Astrocyte (in vitro differentiated cells and primary cell): ENCODE results near the gene PLPPR3. TPM values are rescaled to one million over a fixed set of nuclear protein-coding genes. Genes with fewer than 3 reads are reported as not detected.
A peak's percentile ranks its signal among the peaks of the same experiment; 100 is the strongest.
"Not testable (repeated sequence)": the region's sequence is repeated elsewhere in the genome, so short reads cannot be mapped to it uniquely, and the experiment has no call there.

Experiments
- DNase-seq: peaks from one replicate; pipeline ENCODE4 v3.0.0-alpha.2; 2010; ENCODE audit warnings: low read depth
- FAIRE-seq: peaks from 2 replicates; lab custom pipeline; 2011; peaks lifted over from hg19 to GRCh38; lab: Jason Lieb, UNC
- H2AFZ ChIP-seq: 2 replicates; pipeline ENCODE4 v1.6.0; 2012; ENCODE audit warnings: low read depth, low read length, inconsistent platforms
- H3K27ac ChIP-seq: 2 replicates; pipeline ENCODE4 v1.5.1; 2011; ENCODE audit warnings: low read depth, low read length, inconsistent platforms
- H3K27me3 ChIP-seq: 2 replicates; pipeline ENCODE4 v1.6.0; 2011; ENCODE audit warnings: low read length, inconsistent platforms; ENCODE audit not compliant: insufficient read depth
- H3K36me3 ChIP-seq: 2 replicates; pipeline ENCODE4 v1.5.1; 2011; ENCODE audit warnings: low read length, inconsistent platforms; ENCODE audit not compliant: insufficient read depth
- H3K4me1 ChIP-seq: 2 replicates; pipeline ENCODE4 v1.5.1; 2011; ENCODE audit warnings: low read length, inconsistent platforms; ENCODE audit not compliant: insufficient read depth
- H3K4me2 ChIP-seq: 2 replicates; pipeline ENCODE4 v1.6.0; 2012; ENCODE audit warnings: low read length, inconsistent platforms
- H3K4me3 ChIP-seq: 2 replicates; pipeline ENCODE4 v1.5.1; 2011; ENCODE audit warnings: low read depth, mild to moderate bottlenecking, low read length, inconsistent platforms; ENCODE audit not compliant: insufficient read depth
- H3K79me2 ChIP-seq: 2 replicates; pipeline ENCODE4 v1.6.0; 2012; ENCODE audit warnings: mild to moderate bottlenecking, low read length, inconsistent platforms; ENCODE audit not compliant: insufficient read depth
- H3K9ac ChIP-seq: 2 replicates; pipeline ENCODE4 v1.6.0; 2012; ENCODE audit warnings: mild to moderate bottlenecking, low read length, inconsistent platforms
- H3K9me3 ChIP-seq: 2 replicates; pipeline ENCODE4 v1.5.1; 2012; ENCODE audit warnings: low read depth, mild to moderate bottlenecking, low read length, inconsistent platforms; ENCODE audit not compliant: insufficient read depth
- H4K20me1 ChIP-seq: 2 replicates; pipeline ENCODE4 v1.6.0; 2012; ENCODE audit warnings: low read length, inconsistent platforms; ENCODE audit not compliant: insufficient read depth
- H3K27ac Mint-ChIP-seq: one replicate; pipeline ENCODE4 v1.8.0; 2021; ENCODE audit warnings: mild to moderate bottlenecking, mixed read lengths; ENCODE audit not compliant: unreplicated experiment
- H3K27me3 Mint-ChIP-seq: one replicate; pipeline ENCODE4 v1.8.0; 2021; ENCODE audit warnings: low read depth, mixed read lengths; ENCODE audit not compliant: unreplicated experiment
- H3K36me3 Mint-ChIP-seq: one replicate; pipeline ENCODE4 v1.8.0; 2021; ENCODE audit warnings: low read depth, mixed read lengths; ENCODE audit not compliant: unreplicated experiment
- H3K4me1 Mint-ChIP-seq: one replicate; pipeline ENCODE4 v1.8.0; 2021; ENCODE audit warnings: low read depth, mixed read lengths; ENCODE audit not compliant: unreplicated experiment
- H3K4me3 Mint-ChIP-seq: one replicate; pipeline ENCODE4 v1.8.0; 2021; ENCODE audit warnings: mild to moderate bottlenecking, moderate library complexity, mixed read lengths; ENCODE audit not compliant: unreplicated experiment
- H3K9me3 Mint-ChIP-seq: one replicate; pipeline ENCODE4 v1.8.0; 2021; ENCODE audit warnings: mild to moderate bottlenecking, mixed read lengths; ENCODE audit not compliant: unreplicated experiment
- EZH2 ChIP-seq: IDR thresholded peaks from 2 replicates; pipeline ENCODE4 v1.6.1; 2012; ENCODE audit warnings: mild to moderate bottlenecking, low read length, inconsistent platforms; ENCODE audit not compliant: insufficient read depth
- total RNA-seq: library from RNA; stranded (reverse); gene quantifications from 2 replicates; pipeline ENCODE4 v1.2.1, GENCODE V29; 2021
- TF ChIP-seq, protein P1 (sequence below): IDR thresholded peaks from 2 replicates; pipeline ENCODE4 v1.5.1; 2011; ENCODE audit warnings: low read depth, mild to moderate bottlenecking, inconsistent platforms, low read length, moderate library complexity; ENCODE audit not compliant: insufficient read depth

PLPPR3 gene
- total RNA-seq, 1 donor from 2014 or later, result 36.5 TPM

DNA sequence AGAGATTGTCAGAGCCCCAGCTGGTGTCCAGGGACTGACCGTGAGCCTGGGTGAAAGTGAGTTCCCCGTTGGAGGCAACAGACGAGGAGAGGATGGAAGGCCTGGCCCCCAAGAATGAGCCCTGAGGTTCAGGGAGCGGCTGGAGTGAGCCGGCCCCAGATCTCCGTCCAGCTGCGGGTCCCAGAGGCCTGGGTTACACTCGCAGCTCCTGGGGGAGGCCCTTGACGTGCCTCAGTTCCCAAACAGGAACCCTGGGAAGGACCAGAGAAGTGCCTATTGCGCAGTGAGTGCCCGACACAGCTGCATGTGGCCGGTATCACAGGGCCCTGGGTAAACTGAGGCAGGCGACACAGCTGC, 29.2 kb upstream of the PLPPR3 start:
- Histone ChIP-seq H2AFZ (peak overlapping the region; percentile 81), H3K79me2 (no peaks in the 10 kb centered on the region), H3K4me1 (no peaks in the 10 kb centered on the region), H3K4me2 (peak overlapping the region; percentile 10), H3K27me3 (peaks cover 6% of the 10 kb centered on the region), H3K27ac (no peak overlapping the region), H3K36me3 (no peaks in the 10 kb centered on the region), H3K9me3 (no peaks in the 10 kb centered on the region), H4K20me1 (no peaks in the 10 kb centered on the region), H3K4me3 (no peak overlapping the region), H3K9ac (no peak overlapping the region)
- DNase-seq, result no peak
- no peak for FAIRE-seq
- peaks cover 10% of the 10 kb centered on the region for H3K27me3 Mint-ChIP-seq
- no peaks in the 10 kb centered on the region for H3K9me3 Mint-ChIP-seq
- no peak overlapping the region for H3K27ac Mint-ChIP-seq
- H3K36me3 Mint-ChIP-seq, result no peaks in the 10 kb centered on the region
- TF ChIP-seq, protein P1, sequence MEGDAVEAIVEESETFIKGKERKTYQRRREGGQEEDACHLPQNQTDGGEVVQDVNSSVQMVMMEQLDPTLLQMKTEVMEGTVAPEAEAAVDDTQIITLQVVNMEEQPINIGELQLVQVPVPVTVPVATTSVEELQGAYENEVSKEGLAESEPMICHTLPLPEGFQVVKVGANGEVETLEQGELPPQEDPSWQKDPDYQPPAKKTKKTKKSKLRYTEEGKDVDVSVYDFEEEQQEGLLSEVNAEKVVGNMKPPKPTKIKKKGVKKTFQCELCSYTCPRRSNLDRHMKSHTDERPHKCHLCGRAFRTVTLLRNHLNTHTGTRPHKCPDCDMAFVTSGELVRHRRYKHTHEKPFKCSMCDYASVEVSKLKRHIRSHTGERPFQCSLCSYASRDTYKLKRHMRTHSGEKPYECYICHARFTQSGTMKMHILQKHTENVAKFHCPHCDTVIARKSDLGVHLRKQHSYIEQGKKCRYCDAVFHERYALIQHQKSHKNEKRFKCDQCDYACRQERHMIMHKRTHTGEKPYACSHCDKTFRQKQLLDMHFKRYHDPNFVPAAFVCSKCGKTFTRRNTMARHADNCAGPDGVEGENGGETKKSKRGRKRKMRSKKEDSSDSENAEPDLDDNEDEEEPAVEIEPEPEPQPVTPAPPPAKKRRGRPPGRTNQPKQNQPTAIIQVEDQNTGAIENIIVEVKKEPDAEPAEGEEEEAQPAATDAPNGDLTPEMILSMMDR, result no peak
- no peak for TF ChIP-seq EZH2
- H3K4me3 Mint-ChIP-seq, result no peak overlapping the region
- H3K4me1 Mint-ChIP-seq, result no peaks in the 10 kb centered on the region

DNA sequence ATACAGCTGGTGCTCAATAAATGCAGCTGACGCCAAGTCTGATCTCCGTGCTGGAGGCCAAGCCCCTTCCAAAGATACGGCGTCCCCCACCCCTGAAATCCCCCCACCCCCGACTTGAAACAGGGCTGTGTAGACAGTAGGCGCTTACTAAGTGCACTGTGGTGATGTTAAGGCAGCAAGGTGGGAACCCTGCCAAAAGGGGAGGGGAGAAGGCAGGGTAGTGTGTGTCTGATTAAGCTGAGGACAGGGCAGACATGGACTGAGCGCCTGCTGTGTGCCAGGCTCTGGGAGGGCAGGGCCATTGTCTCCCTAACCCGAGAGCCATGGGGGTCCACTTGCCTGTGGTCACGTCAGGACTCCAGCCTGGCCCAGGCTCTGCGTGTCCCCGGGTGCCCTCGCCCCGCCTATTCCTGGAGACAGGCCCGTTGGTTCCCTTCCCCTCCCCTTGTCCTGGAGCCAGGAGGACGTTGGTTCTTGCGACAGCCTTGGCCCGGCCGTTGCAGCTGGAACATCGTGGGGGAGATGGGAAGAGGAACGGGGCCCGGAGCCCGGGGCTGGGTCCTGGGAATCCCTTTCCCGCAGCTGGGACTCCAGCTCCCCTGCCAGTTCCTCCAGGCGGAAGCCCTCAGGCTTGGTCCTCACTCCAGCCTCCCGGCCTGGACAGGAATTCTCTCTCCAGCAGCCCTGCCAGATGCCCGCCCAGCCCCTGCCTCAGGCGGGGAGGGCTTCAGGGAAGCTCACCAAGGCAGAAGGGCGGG, 28.6 kb upstream of the PLPPR3 start:
- H3K27ac Mint-ChIP-seq, result no peak overlapping the region
- H3K4me1 Mint-ChIP-seq, result no peaks in the 10 kb centered on the region
- no peak overlapping the region for H3K4me3 ChIP-seq
- FAIRE-seq (no peak), DNase-seq (peak; percentile 40)
- H3K27me3 ChIP-seq, result peaks cover 9% of the 10 kb centered on the region
- H4K20me1 ChIP-seq, result no peaks in the 10 kb centered on the region
- H3K79me2 ChIP-seq, result no peaks in the 10 kb centered on the region
- no peaks in the 10 kb centered on the region for H3K36me3 ChIP-seq
- no peaks in the 10 kb centered on the region for H3K4me1 ChIP-seq
- H3K27ac ChIP-seq, result no peak overlapping the region
- no peaks in the 10 kb centered on the region for H3K9me3 Mint-ChIP-seq
- no peaks in the 10 kb centered on the region for H3K36me3 Mint-ChIP-seq
- peaks cover 14% of the 10 kb centered on the region for H3K27me3 Mint-ChIP-seq
- H3K9me3 ChIP-seq, result no peaks in the 10 kb centered on the region
- H3K9ac ChIP-seq, result no peak overlapping the region
- TF ChIP-seq EZH2, result no peak
- TF ChIP-seq, protein P1, result no peak
- no peak overlapping the region for H3K4me3 Mint-ChIP-seq
- peak overlapping the region; percentile 81 for H2AFZ ChIP-seq
- peak overlapping the region; percentile 10 for H3K4me2 ChIP-seq

DNA sequence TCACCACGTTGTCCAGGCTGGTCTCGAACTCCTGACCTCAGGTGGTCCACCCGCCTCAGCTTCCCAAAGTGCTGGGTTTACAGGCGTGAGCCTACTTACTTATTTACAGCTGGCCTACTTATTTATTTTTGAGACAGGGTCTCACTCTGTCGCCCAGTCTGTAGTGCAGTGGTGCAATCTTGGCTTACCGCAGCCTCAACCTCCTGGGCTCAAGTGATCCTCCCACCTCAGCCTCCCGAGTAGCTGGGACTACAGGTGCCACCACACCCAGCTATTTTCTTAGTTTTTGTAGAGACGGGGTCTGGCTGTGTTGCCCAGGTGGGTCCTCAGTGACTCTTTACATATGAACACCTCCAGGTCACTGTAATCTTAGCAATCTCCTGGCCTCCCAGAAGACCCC, 27.4 kb upstream of the PLPPR3 start:
- H3K27ac Mint-ChIP-seq, result peak overlapping the region; percentile 26

More for the DNA sequence above, 27.4 kb upstream of the PLPPR3 start:
- not testable (repeated sequence) for H2AFZ ChIP-seq, H3K36me3 Mint-ChIP-seq, H3K36me3 ChIP-seq, FAIRE-seq, DNase-seq, H3K27ac ChIP-seq, H3K79me2 ChIP-seq, H3K4me2 ChIP-seq, H3K4me3 ChIP-seq, H3K4me1 Mint-ChIP-seq, H3K9ac ChIP-seq, H3K4me3 Mint-ChIP-seq, H4K20me1 ChIP-seq, H3K4me1 ChIP-seq, H3K9me3 ChIP-seq, H3K9me3 Mint-ChIP-seq
- H3K27me3 ChIP-seq, result peaks cover 13% of the 10 kb centered on the region
- H3K27me3 Mint-ChIP-seq, result peaks cover 23% of the 10 kb centered on the region
